T-cell (primary cell): ENCODE results near the gene COPZ2. TPM values are rescaled to one million over a fixed set of nuclear protein-coding genes. Genes with fewer than 3 reads are reported as not detected.

ENCODE experiments used
- ATAC-seq, 4 experiments: fragments of 200-7000 bp in 3 of 4; fragments of 150-1000 bp in 1 of 4; cut with Tn5 transposase; replicated peaks in 1 of 4; 1 replicate in 3 of 4; 2 replicates in 1 of 4; pipeline ENCODE4 v1.10.0; 2021; ENCODE audit warnings: moderate library complexity in 3 of 4, mild to moderate bottlenecking in 2 of 4, moderate number of reproducible peaks in 1 of 4
- CTCF ChIA-PET, 2 donors: fragments of 300-600 bp; sonication (Branson Sonifier 250); formaldehyde crosslinking; loops; one replicate each; lab custom pipeline; 2022; ENCODE audit warnings: antibody characterized with exemption in 2 of 2; lab: Charles Lee
- POLR2A ChIA-PET, 2 donors: fragments of 300-600 bp; sonication (Branson Sonifier 250); formaldehyde crosslinking; loops; one replicate each; lab custom pipeline; 2022; ENCODE audit warnings: antibody characterized with exemption in 2 of 2; lab: Charles Lee
- DNase-seq, 35 experiments: peaks; one replicate each; pipeline versions ENCODE4 v3.0.0 to v3.0.0-alpha.2; 2013 to 2023
- H3K27ac ChIP-seq: one replicate; pipeline ENCODE4 v1.5.1; 2013; ENCODE audit warnings: low read length
- H3K27me3 ChIP-seq, 2 experiments: replicated peaks in 1 of 2; 1 replicate in 1 of 2; 2 replicates in 1 of 2; pipeline versions ENCODE4 v1.6.1 to v1.7.0; 2013; ENCODE audit warnings: low read length in 1 of 2, mixed read lengths in 1 of 2; ENCODE audit not compliant: control insufficient read depth in 2 of 2, insufficient read depth in 2 of 2; ENCODE audit errors: extremely low read depth in 1 of 2
- H3K36me3 ChIP-seq, 2 donors: 1 replicate in 1 of 2; 2 replicates in 1 of 2; pipeline versions ENCODE4 v1.6.1 to v1.7.0; 2013; ENCODE audit warnings: low read length in 1 of 2; ENCODE audit not compliant: control insufficient read depth in 2 of 2, insufficient read depth in 1 of 2; ENCODE audit errors: extremely low read depth in 1 of 2
- H3K4me1 ChIP-seq, 2 experiments: 1 replicate in 1 of 2; 2 replicates in 1 of 2; pipeline versions ENCODE4 v1.6.1 to v1.7.0; 2013; ENCODE audit warnings: low read length in 2 of 2, mixed read lengths in 1 of 2; ENCODE audit not compliant: insufficient read depth in 2 of 2, control insufficient read depth in 1 of 2; ENCODE audit errors: extremely low read depth in 1 of 2
- H3K4me3 ChIP-seq, 2 donors: 1 replicate in 1 of 2; 2 replicates in 1 of 2; pipeline versions ENCODE4 v1.5.1 to v1.7.0; 2013; ENCODE audit warnings: mild to moderate bottlenecking in 2 of 2, low read length in 1 of 2, moderate library complexity in 1 of 2; ENCODE audit not compliant: control insufficient read depth in 1 of 2; ENCODE audit errors: extremely low read depth in 1 of 2
- H3K9me3 ChIP-seq: 2 replicates; pipeline ENCODE4 v1.7.0; 2013
- H3K27ac Mint-ChIP-seq, 2 donors: one replicate each; pipeline ENCODE4 v1.8.0; 2020 to 2021; ENCODE audit warnings: mild to moderate bottlenecking in 2 of 2, mixed read lengths in 2 of 2
- H3K27me3 Mint-ChIP-seq, 2 donors: one replicate each; pipeline ENCODE4 v1.8.0; 2021 to 2022; ENCODE audit warnings: mixed read lengths in 2 of 2
- H3K36me3 Mint-ChIP-seq: one replicate; pipeline ENCODE4 v1.8.0; 2021; ENCODE audit warnings: mixed read lengths
- H3K4me1 Mint-ChIP-seq, 3 donors: one replicate each; pipeline ENCODE4 v1.8.0; 2020 to 2022; ENCODE audit warnings: mixed read lengths in 3 of 3, mild to moderate bottlenecking in 1 of 3
- H3K4me3 Mint-ChIP-seq, 3 donors: one replicate each; pipeline ENCODE4 v1.8.0; 2020 to 2022; ENCODE audit warnings: mild to moderate bottlenecking in 3 of 3, mixed read lengths in 3 of 3, moderate library complexity in 3 of 3
- H3K9me3 Mint-ChIP-seq, 3 donors: one replicate each; pipeline ENCODE4 v1.8.0; 2020 to 2022; ENCODE audit warnings: mixed read lengths in 3 of 3
- WGBS: methylation state at CpG from one replicate; pipeline ENCODE4 v1.1.5; 2013; ENCODE audit warnings: missing lambda C conversion rate; ENCODE audit not compliant: insufficient coverage; 5-methylcytosine and 5-hydroxymethylcytosine counted together
- total RNA-seq, 35 experiments: library from RNA in 6 of 35; stranded (reverse) in 6 of 35; fragments of 120-200 nt in 1 of 35; gene quantifications; one replicate each; pipeline versions ENCODE4 v1.2.1 to v1.2.4 and lab custom pipeline; 2013 to 2026

The COPZ2 gene
- total RNA-seq, 5 donors from 2014 or later (not counting 1 experiment from before 2014, with no cell fraction given), result 1.2 to 2.6 (median 1.9) TPM

GRCh38 chr17:48012151-48012520, 25.5 kb downstream of the COPZ2 start:
- Mint-ChIP-seq H3K27ac (no peak overlapping the region), H3K4me1 (peaks cover 12 to 18% (median 16%) of the 10 kb centered on the region in 3 donors), H3K9me3 (no peaks in the 10 kb centered on the region), H3K36me3 (no peaks in the 10 kb centered on the region), H3K4me3 (peak overlapping the region; percentile 59 to 78 (median 77)), H3K27me3 (peaks cover 42 to 60% of the 10 kb centered on the region in 2 donors)
- Histone ChIP-seq H3K36me3 (no peaks in the 10 kb centered on the region), H3K4me1 (peaks cover 6 to 14% of the 10 kb centered on the region in 2 experiments), H3K4me3 (peak overlapping the region; percentile 21 to 62), H3K27me3 (peaks cover 0 to 64% of the 10 kb centered on the region in 2 experiments), H3K27ac (no peak overlapping the region), H3K9me3 (no peaks in the 10 kb centered on the region)
- ChIA-PET POLR2A (interaction anchor here in 1 of 2 donors (0.6 kb wide), 1 partner anchor 529 kb away, joined by 3 read pairs; no protein-coding TSS in a partner anchor), CTCF (interaction anchor here in 1 of 2 donors (0.5 to 1.7 kb wide), 4 partner anchors 35 to 55 kb away, joined by 3 to 4 read pairs (median 4); partner anchors contain the start of genes CDK5RAP3 and NFE2L1)
- 2% methylated on average over 21 of the region's 34 CpGs for WGBS
- ATAC-seq (peak; percentile 80 to 92 (median 87)), DNase-seq (peak; percentile 18 to 84 (median 52))

- POLR2A ChIA-PET, result interaction anchor here in 1 of 2 donors (0.6 kb wide), 1 partner anchor 530 kb away, joined by 3 read pairs; no protein-coding TSS in a partner anchor
- no peaks in the 10 kb centered on the region for H3K36me3 Mint-ChIP-seq
- H3K27me3 Mint-ChIP-seq, result peaks cover 45 to 64% of the 10 kb centered on the region in 2 donors
These were observed 26.0 kb downstream of the COPZ2 start for GRCh38 chr17:48011405-48012150.

GRCh38 chr17:48010193-48010592, 27.4 kb downstream of the COPZ2 start:
- Histone ChIP-seq H3K9me3 (no peaks in the 10 kb centered on the region), H3K27me3 (peaks cover 0 to 65% of the 10 kb centered on the region in 2 experiments), H3K4me3 (no peak overlapping the region), H3K27ac (no peak overlapping the region), H3K4me1 (peaks cover 6 to 14% of the 10 kb centered on the region in 2 experiments), H3K36me3 (no peaks in the 10 kb centered on the region)
- H3K36me3 Mint-ChIP-seq, result no peaks in the 10 kb centered on the region
- no peak for DNase-seq
- H3K4me1 Mint-ChIP-seq, result peaks cover 12 to 18% (median 16%) of the 10 kb centered on the region in 3 donors
- no peaks in the 10 kb centered on the region for H3K9me3 Mint-ChIP-seq
- no peak overlapping the region for H3K4me3 Mint-ChIP-seq
- no CpG with 5 or more reads among the region's 3 CpGs for WGBS
- ChIA-PET CTCF (no interaction called here), POLR2A (no interaction called here)
- H3K27me3 Mint-ChIP-seq, result peaks cover 45 to 67% of the 10 kb centered on the region in 2 donors
- ATAC-seq, result no peak
- no peak overlapping the region for H3K27ac Mint-ChIP-seq

More at GRCh38 chr17:48011405-48012150, 26.0 kb downstream of the COPZ2 start:
- WGBS, result 6% methylated on average over 8 of the region's 23 CpGs
- ATAC-seq (peak; percentile 58 to 74 (median 70)), DNase-seq (peak in 20 of 35 experiments; percentile 6 to 62 (median 30))
- H3K36me3 ChIP-seq, result no peaks in the 10 kb centered on the region
- H3K9me3 ChIP-seq, result no peaks in the 10 kb centered on the region
- CTCF ChIA-PET, result interaction anchor here (0.7 to 1.7 kb wide), 4 partner anchors 35 to 40 kb away, joined by 3 to 4 read pairs (median 4); partner anchors contain the start of genes CDK5RAP3 (in 1 of the 2) and NFE2L1 (in 1 of the 2)
- H3K27ac ChIP-seq, result no peak overlapping the region
- Mint-ChIP-seq H3K4me3 (peak overlapping the region; percentile 59 to 78 (median 77)), H3K27ac (no peak overlapping the region), H3K9me3 (no peaks in the 10 kb centered on the region), H3K4me1 (peaks cover 12 to 18% (median 16%) of the 10 kb centered on the region in 3 donors)
- peak overlapping the region; percentile 21 to 62 for H3K4me3 ChIP-seq
- H3K4me1 ChIP-seq, result peaks cover 6 to 14% of the 10 kb centered on the region in 2 experiments
- peaks cover 0 to 64% of the 10 kb centered on the region in 2 experiments for H3K27me3 ChIP-seq

- H3K36me3 Mint-ChIP-seq, result no peaks in the 10 kb centered on the region
- POLR2A ChIA-PET, result interaction anchor here in 1 of 2 donors (0.7 kb wide), 1 partner anchor 9 kb away, joined by 3 read pairs; no protein-coding TSS in a partner anchor
- CTCF ChIA-PET, result no interaction called here
These were observed 30.5 kb downstream of the COPZ2 start for GRCh38 chr17:48006936-48007709.

GRCh38 chr17:48004983-48005382, 32.6 kb downstream of the COPZ2 start:
- Mint-ChIP-seq H3K36me3 (no peaks in the 10 kb centered on the region), H3K4me3 (no peak overlapping the region), H3K9me3 (no peaks in the 10 kb centered on the region), H3K27me3 (peaks cover 31 to 33% of the 10 kb centered on the region in 2 donors), H3K27ac (no peak overlapping the region), H3K4me1 (no peaks in the 10 kb centered on the region)
- 67% methylated on average over 1 of the region's 3 CpGs for WGBS
- peaks cover 0 to 35% of the 10 kb centered on the region in 2 experiments for H3K27me3 ChIP-seq
- DNase-seq, result no peak
- no peaks in the 10 kb centered on the region for H3K9me3 ChIP-seq
- no peaks in the 10 kb centered on the region for H3K36me3 ChIP-seq
- no peak overlapping the region for H3K27ac ChIP-seq
- CTCF ChIA-PET, result interaction anchor here in 1 of 2 donors (0.5 to 0.6 kb wide), 2 partner anchors 121 to 219 kb away, joined by 3 to 4 read pairs; no protein-coding TSS in a partner anchor
- H3K4me1 ChIP-seq, result no peaks in the 10 kb centered on the region
- POLR2A ChIA-PET, result interaction anchor here in 1 of 2 donors (0.6 kb wide), 2 partner anchors 170 to 634 kb away, joined by 3 to 4 read pairs; no protein-coding TSS in a partner anchor
- H3K4me3 ChIP-seq, result no peak overlapping the region
- no peak for ATAC-seq

More at GRCh38 chr17:48006936-48007709, 30.5 kb downstream of the COPZ2 start:
- H3K4me3 ChIP-seq, result no peak overlapping the region
- 88% methylated on average over 5 of the region's 12 CpGs for WGBS
- no peak overlapping the region for H3K27ac Mint-ChIP-seq
- no peaks in the 10 kb centered on the region for H3K9me3 ChIP-seq
- DNase-seq (no peak), ATAC-seq (no peak)
- H3K36me3 ChIP-seq, result no peaks in the 10 kb centered on the region
- peaks cover 0 to 47% of the 10 kb centered on the region in 2 experiments for H3K27me3 ChIP-seq
- H3K4me3 Mint-ChIP-seq, result no peak overlapping the region
- H3K27ac ChIP-seq, result no peak overlapping the region
- H3K4me1 Mint-ChIP-seq, result peaks cover 8 to 12% (median 9%) of the 10 kb centered on the region in 3 donors
- H3K4me1 ChIP-seq, result peaks cover 6 to 9% of the 10 kb centered on the region in 2 experiments
- peaks cover 42 to 51% of the 10 kb centered on the region in 2 donors for H3K27me3 Mint-ChIP-seq
- H3K9me3 Mint-ChIP-seq, result no peaks in the 10 kb centered on the region
